SH-SY5Y (cell line): Measurements from ENCODE around the gene MAPKAPK2.

Source experiments
- GATA2 ChIP-seq: IDR thresholded peaks from 2 replicates; pipeline ENCODE4 v1.6.1; 2011; ENCODE audit warnings: mild to moderate bottlenecking, low read depth, low read length
- GATA3 ChIP-seq: IDR thresholded peaks from 2 replicates; pipeline ENCODE4 v1.6.1; 2011; ENCODE audit warnings: low read depth, mild to moderate bottlenecking, low read length, moderate library complexity

DNA sequence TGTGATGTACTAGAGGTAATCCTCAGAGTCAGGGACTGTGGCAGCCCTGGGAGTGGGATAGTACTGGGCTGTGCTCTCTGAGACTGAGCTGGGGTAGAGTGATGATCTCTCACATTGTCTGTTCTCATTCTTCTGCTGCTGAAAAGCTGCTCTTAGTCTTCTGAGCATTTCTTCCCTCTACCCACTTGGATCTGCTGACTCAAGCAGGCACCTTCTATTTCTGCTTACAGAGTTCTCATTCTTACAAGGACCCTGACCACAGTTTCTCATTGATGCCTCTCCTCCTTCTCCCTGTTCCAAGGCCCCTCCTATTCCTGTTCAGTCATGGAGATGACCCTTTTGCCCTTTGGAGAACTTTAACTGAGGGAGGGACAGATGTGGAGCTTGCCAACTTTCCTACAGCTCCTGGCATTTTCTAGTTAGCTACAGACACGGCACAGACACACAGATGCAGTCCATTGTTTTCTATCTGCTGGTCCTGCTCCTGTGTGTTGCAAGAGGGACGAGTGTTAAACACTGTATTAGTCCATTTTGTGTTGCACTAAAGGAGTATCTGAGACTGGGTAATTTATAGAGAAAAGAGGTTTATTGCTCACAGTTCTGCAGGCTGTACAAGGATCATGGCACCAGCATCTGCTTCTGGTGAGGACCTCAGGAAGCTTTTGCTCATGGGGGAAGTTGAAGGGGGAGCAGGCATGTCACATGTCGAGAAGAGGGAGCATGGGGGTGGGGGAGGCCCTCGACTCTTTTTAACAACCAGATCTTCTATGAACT lies 12.3 kb downstream of the MAPKAPK2 start:
- TF ChIP-seq GATA3, result no peak
- TF ChIP-seq GATA2, result no peak
